GM23338 (cell line): ENCODE measurements around the gene MROH2A. TPM values are rescaled to one million over a fixed set of nuclear protein-coding genes. Genes with fewer than 3 reads are reported as not detected.

Experiments
- ATAC-seq: fragments of 200-7000 bp; cut with Tn5 transposase; 3 replicates; pipeline ENCODE4 v1.9.1; 2020
- DNase-seq: peaks from one replicate; pipeline ENCODE4 v3.0.0-alpha.2; 2015; ENCODE audit warnings: low spot score
- H2AFZ ChIP-seq: fragments of 200-600 bp; sonication (generic); 2 replicates; pipeline ENCODE4 v1.8.0; 2016; ENCODE audit warnings: antibody characterized with exemption, mild to moderate bottlenecking, moderate library complexity
- H3F3A ChIP-seq: fragments of 200-600 bp; sonication (generic); replicated peaks from 2 replicates; pipeline ENCODE4 v1.8.0; 2017; ENCODE audit warnings: antibody characterized with exemption, mixed run types, low read depth
- H3K27ac ChIP-seq: fragments of 200-600 bp; sonication (generic); 2 replicates; pipeline ENCODE4 v1.6.1; 2016; ENCODE audit warnings: low read depth
- H3K27me3 ChIP-seq: fragments of 200-600 bp; sonication (generic); 2 replicates; pipeline ENCODE4 v1.8.0; 2016; ENCODE audit warnings: mild to moderate bottlenecking, mixed run types, moderate library complexity; ENCODE audit not compliant: insufficient read depth
- H3K36me3 ChIP-seq: fragments of 200-600 bp; sonication (generic); 2 replicates; pipeline ENCODE4 v1.8.0; 2016; ENCODE audit warnings: mild to moderate bottlenecking; ENCODE audit not compliant: insufficient read depth
- H3K4me1 ChIP-seq: fragments of 200-600 bp; sonication (generic); 2 replicates; pipeline ENCODE4 v1.8.0; 2016; ENCODE audit warnings: mild to moderate bottlenecking, moderate library complexity; ENCODE audit not compliant: insufficient read depth
- H3K4me2 ChIP-seq: fragments of 200-600 bp; sonication (generic); 2 replicates; pipeline ENCODE4 v1.7.1; 2017; ENCODE audit warnings: mixed run types
- H3K4me3 ChIP-seq: fragments of 200-600 bp; sonication (generic); 2 replicates; pipeline ENCODE4 v1.6.1; 2016; ENCODE audit warnings: mixed run types
- H3K79me2 ChIP-seq: fragments of 200-600 bp; sonication (generic); replicated peaks from 2 replicates; pipeline ENCODE4 v1.8.0; 2017; ENCODE audit warnings: mild to moderate bottlenecking; ENCODE audit not compliant: insufficient read depth
- H3K9me2 ChIP-seq: fragments of 200-600 bp; sonication (generic); 2 replicates; pipeline ENCODE4 v1.8.0; 2017; ENCODE audit not compliant: insufficient read depth
- H4K20me1 ChIP-seq: fragments of 200-600 bp; sonication (generic); replicated peaks from 2 replicates; pipeline ENCODE4 v1.8.0; 2017; ENCODE audit warnings: mild to moderate bottlenecking; ENCODE audit not compliant: insufficient read depth
- H3K27ac Mint-ChIP-seq: 2 replicates; pipeline ENCODE4 v1.8.0; 2020; ENCODE audit warnings: inconsistent platforms, mild to moderate bottlenecking, moderate library complexity, mixed read lengths
- H3K27me3 Mint-ChIP-seq: 3 replicates; pipeline ENCODE4 v1.8.0; 2022; ENCODE audit warnings: low read depth, mild to moderate bottlenecking, moderate library complexity, mixed read lengths, inconsistent platforms; ENCODE audit not compliant: insufficient read depth, poor library complexity
- H3K36me3 Mint-ChIP-seq: 3 replicates; pipeline ENCODE4 v1.8.0; 2021; ENCODE audit warnings: low read depth, mild to moderate bottlenecking, inconsistent platforms, moderate library complexity, mixed read lengths
- H3K4me1 Mint-ChIP-seq: 3 replicates; pipeline ENCODE4 v1.8.0; 2020; ENCODE audit warnings: mild to moderate bottlenecking, inconsistent platforms, mixed read lengths
- H3K4me3 Mint-ChIP-seq: 3 replicates; pipeline ENCODE4 v1.8.0; 2021; ENCODE audit warnings: moderate library complexity, mild to moderate bottlenecking, inconsistent platforms, mixed read lengths
- H3K9me3 Mint-ChIP-seq: 3 replicates; pipeline ENCODE4 v1.8.0; 2020; ENCODE audit warnings: moderate library complexity, mild to moderate bottlenecking, inconsistent platforms, mixed read lengths
- CTCF ChIP-seq, 2 experiments: fragments of 200-600 bp in 1 of 2; sonication (generic) in 1 of 2; conservative IDR thresholded peaks; 2 replicates each; pipeline versions ENCODE4 v1.5.1 to v1.6.1; 2016 to 2017; ENCODE audit warnings: antibody characterized with exemption in 2 of 2, low read depth in 2 of 2, mild to moderate bottlenecking in 2 of 2, moderate library complexity in 1 of 2
- ETS1 ChIP-seq: IDR thresholded peaks from 2 replicates; pipeline ENCODE4 v1.6.1; 2016; ENCODE audit warnings: antibody characterized with exemption
- EZH2 ChIP-seq: fragments of 200-600 bp; sonication (generic); IDR thresholded peaks from one replicate; pipeline ENCODE4 v1.8.0; 2017; ENCODE audit warnings: antibody characterized with exemption, mild to moderate bottlenecking, low read depth; ENCODE audit not compliant: unreplicated experiment
- EZH2phosphoT487 ChIP-seq: fragments of 200-600 bp; sonication (generic); IDR thresholded peaks from one replicate; pipeline ENCODE4 v1.8.1; 2018; ENCODE audit warnings: antibody characterized with exemption; ENCODE audit not compliant: unreplicated experiment
- JUNB ChIP-seq: IDR thresholded peaks from one replicate; pipeline ENCODE4 v1.6.1; 2016; ENCODE audit warnings: antibody characterized with exemption; ENCODE audit not compliant: unreplicated experiment
- REST ChIP-seq: IDR thresholded peaks from one replicate; pipeline ENCODE4 v1.6.1; 2018; ENCODE audit warnings: antibody characterized with exemption; ENCODE audit not compliant: unreplicated experiment
- ZNF114 ChIP-seq: fragments of 250-450 bp; sonication (Bioruptor Pico); IDR thresholded peaks from 2 replicates; pipeline ENCODE4 v1.5.0; 2020; ENCODE audit warnings: mild to moderate bottlenecking, moderate library complexity
- ZNF331 ChIP-seq: fragments of 250-450 bp; sonication (Bioruptor Pico); IDR thresholded peaks from 2 replicates; pipeline ENCODE4 v1.5.0; 2020; ENCODE audit warnings: low read depth, mild to moderate bottlenecking, moderate library complexity
- polyA plus RNA-seq: library from polyadenylated mRNA; unstranded; fragments of >200 nt; fragmentation: Nextera tagmentation; extraction: Ambion mirVana; gene quantifications from 2 replicates; pipeline ENCODE4 v1.2.1, GENCODE V29; 2016
- total RNA-seq: library from RNA; depleted of rRNA; stranded (reverse); fragments of >200 nt; shearing (Covaris generic); gene quantifications from 2 replicates; pipeline ENCODE4 v1.2.3, GENCODE V29; 2014

The MROH2A gene
- total and polyA plus RNA-seq, 2 experiments from 2014 or later, result not detected

DNA sequence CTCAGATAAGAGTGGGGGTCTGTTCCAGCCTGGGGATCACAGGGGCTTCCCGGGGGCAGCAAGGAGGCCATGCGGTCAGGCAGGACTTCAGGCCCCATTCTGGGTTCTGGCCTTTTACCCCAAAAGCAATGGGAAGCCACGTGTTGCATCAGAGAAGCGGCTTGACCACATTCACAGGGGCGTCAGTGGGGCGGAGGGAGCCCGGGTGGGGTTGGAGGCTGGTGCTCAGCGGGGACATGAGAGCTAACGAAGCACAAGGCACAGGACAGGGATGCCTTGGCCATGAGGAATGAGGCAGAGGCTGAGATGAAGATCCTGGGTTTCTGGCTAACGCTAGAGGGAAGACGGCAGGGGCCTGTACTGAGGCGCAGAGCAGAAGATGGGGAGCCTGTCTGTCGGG is 70.1 kb downstream of the MROH2A start (continued):
- TF ChIP-seq REST, result no peak
- no peak for TF ChIP-seq ZNF114 (CRISPR knock-in tag)
- no peak for TF ChIP-seq EZH2phosphoT487
- TF ChIP-seq JUNB, result no peak
- no peak for TF ChIP-seq ETS1
- no peak for TF ChIP-seq ZNF331 (CRISPR knock-in tag)

- H3K9me2 ChIP-seq, result no peaks in the 10 kb centered on the region
- TF ChIP-seq REST (no peak), CTCF (conservative IDR thresholded peaks at IDR 0.05; ENCODE audit: low read depth in 2 of 2) (no peak), EZH2 (no peak), ZNF331 (CRISPR knock-in tag) (no peak), JUNB (no peak), ZNF114 (CRISPR knock-in tag) (no peak)
- ATAC-seq (no peak), DNase-seq (no peak)
- H3K9me3 Mint-ChIP-seq, result no peaks in the 10 kb centered on the region
- H3K4me1 ChIP-seq, result peaks cover 14% of the 10 kb centered on the region
- peaks cover 86% of the 10 kb centered on the region for H3K79me2 ChIP-seq
- peaks cover 92% of the 10 kb centered on the region for H3K36me3 Mint-ChIP-seq
- H3K27ac ChIP-seq, result no peak overlapping the region
- no peak overlapping the region for H3K4me2 ChIP-seq
- H3K27me3 ChIP-seq, result no peaks in the 10 kb centered on the region
- H3F3A ChIP-seq, result no peaks in the 10 kb centered on the region
- peaks cover 14% of the 10 kb centered on the region for H3K4me1 Mint-ChIP-seq
- peaks cover 46% of the 10 kb centered on the region for H4K20me1 ChIP-seq
- no peak overlapping the region for H3K27ac Mint-ChIP-seq
- no peak overlapping the region for H3K4me3 ChIP-seq
- peaks cover 15% of the 10 kb centered on the region for H3K27me3 Mint-ChIP-seq
- peaks cover 77% of the 10 kb centered on the region for H3K36me3 ChIP-seq
- H3K4me3 Mint-ChIP-seq, result no peak overlapping the region
- H2AFZ ChIP-seq, result no peak overlapping the region
These were observed 71.6 kb downstream of the MROH2A start for GRCh38 chr2:233849607-233850271.
